ENCODE results near the gene FAM229B.

FAM229B gene

DNA sequence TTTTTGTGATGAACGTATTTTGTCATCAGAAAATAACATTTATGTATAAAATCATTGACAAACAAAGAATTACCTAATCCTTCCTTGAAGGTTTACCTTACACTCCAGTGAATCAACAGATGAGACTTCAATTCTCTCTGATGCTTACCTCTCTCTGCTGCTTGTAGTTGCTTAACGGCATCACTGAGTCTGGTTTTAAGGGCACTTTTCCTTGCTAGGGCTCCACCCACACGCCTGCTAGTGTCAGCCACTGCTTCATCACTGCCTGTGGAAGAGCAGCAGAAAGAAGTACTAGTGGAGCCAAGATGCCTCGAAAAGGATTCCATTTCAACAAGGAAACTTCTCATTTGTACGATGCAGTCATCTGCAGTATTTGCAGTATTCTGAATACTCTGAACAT is 63.0 kb downstream of the FAM229B start:
- H3F3A ChIP-seq (ENCODE audit: insufficient read depth, low read length), result no peaks in the 10 kb centered on the region
- no peak overlapping the region for H3K27ac ChIP-seq (ENCODE audit: low read length)
- no peaks in the 10 kb centered on the region for H3K4me1 ChIP-seq (ENCODE audit: low read length)
- TF ChIP-seq, protein P1, sequence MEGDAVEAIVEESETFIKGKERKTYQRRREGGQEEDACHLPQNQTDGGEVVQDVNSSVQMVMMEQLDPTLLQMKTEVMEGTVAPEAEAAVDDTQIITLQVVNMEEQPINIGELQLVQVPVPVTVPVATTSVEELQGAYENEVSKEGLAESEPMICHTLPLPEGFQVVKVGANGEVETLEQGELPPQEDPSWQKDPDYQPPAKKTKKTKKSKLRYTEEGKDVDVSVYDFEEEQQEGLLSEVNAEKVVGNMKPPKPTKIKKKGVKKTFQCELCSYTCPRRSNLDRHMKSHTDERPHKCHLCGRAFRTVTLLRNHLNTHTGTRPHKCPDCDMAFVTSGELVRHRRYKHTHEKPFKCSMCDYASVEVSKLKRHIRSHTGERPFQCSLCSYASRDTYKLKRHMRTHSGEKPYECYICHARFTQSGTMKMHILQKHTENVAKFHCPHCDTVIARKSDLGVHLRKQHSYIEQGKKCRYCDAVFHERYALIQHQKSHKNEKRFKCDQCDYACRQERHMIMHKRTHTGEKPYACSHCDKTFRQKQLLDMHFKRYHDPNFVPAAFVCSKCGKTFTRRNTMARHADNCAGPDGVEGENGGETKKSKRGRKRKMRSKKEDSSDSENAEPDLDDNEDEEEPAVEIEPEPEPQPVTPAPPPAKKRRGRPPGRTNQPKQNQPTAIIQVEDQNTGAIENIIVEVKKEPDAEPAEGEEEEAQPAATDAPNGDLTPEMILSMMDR (IDR thresholded peaks at IDR 0.05; ENCODE audit: low read length), result no peak
- TF ChIP-seq EZH2 (optimal IDR thresholded peaks at IDR 0.05; ENCODE audit: low read depth, low read length), result no peak
- TF ChIP-seq EZH2phosphoT487 (IDR thresholded peaks at IDR 0.05; ENCODE audit: low read length), result no peak
- H3K9me3 ChIP-seq (replicated peaks; ENCODE audit: insufficient read depth, low read length), result no peaks in the 10 kb centered on the region
- no peak overlapping the region for H3K9ac ChIP-seq (ENCODE audit: low read length)
- no peaks in the 10 kb centered on the region for H3K36me3 ChIP-seq (replicated peaks; ENCODE audit: insufficient read depth, low read length)
- no peak overlapping the region for H3K4me2 ChIP-seq (ENCODE audit: low read depth, low read length)
- H3K27me3 ChIP-seq (replicated peaks; ENCODE audit: insufficient read depth, low read length), result no peaks in the 10 kb centered on the region
- no peak for DNase-seq
- no peaks in the 10 kb centered on the region for H3K79me2 ChIP-seq (ENCODE audit: low read length)
- no peaks in the 10 kb centered on the region for H3K9me2 ChIP-seq (replicated peaks; ENCODE audit: insufficient read depth, low read length)
- no peak overlapping the region for H3K4me3 ChIP-seq (ENCODE audit: low read length)
- H4K20me1 ChIP-seq (ENCODE audit: insufficient read depth, low read length), result no peaks in the 10 kb centered on the region
- H2AFZ ChIP-seq (ENCODE audit: low read length), result no peak overlapping the region
